ENCODE data around the gene NME5. TPM values are rescaled to one million over a fixed set of nuclear protein-coding genes. Genes with fewer than 3 reads are reported as not detected.
"Not testable (repeated sequence)": the region's sequence is repeated elsewhere in the genome, so short reads cannot be mapped to it uniquely, and the experiment has no call there.

The NME5 gene
- polyA plus RNA-seq, 3 donors: 1.2 to 3.0 (median 2.0) TPM

- 46 to 57% (median 51%) methylated on average over 4 of the region's 4 CpGs for WGBS, 3 donors
- no peak overlapping the region for H3K27ac ChIP-seq (ENCODE audit: low read depth, low read length)
Measured at GRCh38 chr5:138095100-138095907, 43.9 kb downstream of the NME5 start.

GRCh38 chr5:138093036-138093435 lies 46.2 kb downstream of the NME5 start:
- 42 to 58% (median 51%) methylated on average over 1 of the region's 1 CpG for WGBS, 3 donors
- no peak overlapping the region for H3K27ac ChIP-seq (ENCODE audit: low read depth, low read length)

- WGBS, 3 donors: 62 to 87% (median 86%) methylated on average over 1 of the region's 1 CpG
Measured at GRCh38 chr5:138092301-138092700, 46.9 kb downstream of the NME5 start.

GRCh38 chr5:138091685-138092084 lies 47.5 kb downstream of the NME5 start:
- WGBS, 3 donors: 84 to 87% (median 85%) methylated on average over 4 of the region's 4 CpGs
- no peak overlapping the region for H3K27ac ChIP-seq (ENCODE audit: low read depth, low read length)

More at GRCh38 chr5:138092301-138092700, 46.9 kb downstream of the NME5 start:
- no peak overlapping the region for H3K27ac ChIP-seq (ENCODE audit: low read depth, low read length)

GRCh38 chr5:138083702-138084101 lies 55.5 kb downstream of the NME5 start, which contains the start of gene WNT8A:
TSS of gene WNT8A (plus strand) at chr5:138084033. CDS start at chr5:138084128, 95 bp downstream.
- H3K27ac ChIP-seq (ENCODE audit: low read depth, low read length): no peak within 1 kb of the TSS
- WGBS, 3 donors: 84 to 93% (median 88%) methylated on average over 5 of the region's 5 CpGs

- no peak overlapping the region for H3K27ac ChIP-seq (ENCODE audit: low read depth, low read length)
- WGBS, 3 donors: 86 to 91% (median 89%) methylated on average over 4 of the region's 4 CpGs
Measured at GRCh38 chr5:138082033-138082432, 57.2 kb downstream of the NME5 start.

- 35 to 51% (median 50%) methylated on average over 1 of the region's 1 CpG for WGBS, 3 donors
- H3K27ac ChIP-seq (ENCODE audit: low read depth, low read length): no peak overlapping the region
Measured at GRCh38 chr5:138078006-138078643, 61.1 kb downstream of the NME5 start.

GRCh38 chr5:138077064-138077696 lies 62.0 kb downstream of the NME5 start:
- WGBS, 3 donors: 31 to 32% (median 32%) methylated on average over 5 of the region's 5 CpGs
- H3K27ac ChIP-seq (ENCODE audit: low read depth, low read length): no peak overlapping the region

- WGBS, 3 donors: 88 to 95% (median 88%) methylated on average over 16 to 31 of the region's 32 CpGs
- not testable (repeated sequence) for H3K27ac ChIP-seq (ENCODE audit: low read depth, low read length)
Measured at GRCh38 chr5:138070026-138070425, 69.2 kb downstream of the NME5 start.

- WGBS, 3 donors: 20 to 21% (median 20%) methylated on average over 6 of the region's 6 CpGs
- H3K27ac ChIP-seq (ENCODE audit: low read depth, low read length): no peak overlapping the region
Measured at GRCh38 chr5:138068742-138069600, 70.3 kb downstream of the NME5 start.

GRCh38 chr5:138067945-138068344 lies 71.3 kb downstream of the NME5 start:
- H3K27ac ChIP-seq (ENCODE audit: low read depth, low read length): no peak overlapping the region
- 87 to 92% (median 89%) methylated on average over 8 of the region's 8 CpGs for WGBS, 3 donors

Other genes starting within 250 kb of the NME5 start
- under 1 TPM in 1 of 3 donors, not detected in 2; 0.06 TPM for gene PKD2L2, start 250.0 kb downstream of the NME5 start, polyA plus RNA-seq
- gene FAM13B, start 106.3 kb downstream of the NME5 start, polyA plus RNA-seq: 10 to 100 TPM in 1 of 3 donors, 1 to 10 TPM in 2; 4.3 to 15.5 (median 9.7) TPM
- not detected for gene WNT8A, start 55.4 kb downstream of the NME5 start, polyA plus RNA-seq
- 10 to 100 TPM; 17.8 to 27.7 (median 21.8) TPM for gene BRD8, start 39.2 kb upstream of the NME5 start, polyA plus RNA-seq
- gene KIF20A, start 39.7 kb upstream of the NME5 start, polyA plus RNA-seq: under 1 TPM; 0.11 to 0.18 (median 0.16) TPM
- gene CDC23, start 73.9 kb upstream of the NME5 start, polyA plus RNA-seq: 10 to 100 TPM in 2 of 3 donors, 1 to 10 TPM in 1; 6.0 to 12.4 (median 12.3) TPM
- under 1 TPM; 0.28 to 0.90 (median 0.56) TPM for gene GFRA3, start 135.2 kb upstream of the NME5 start, polyA plus RNA-seq
- gene CDC25C, start 192.4 kb upstream of the NME5 start, polyA plus RNA-seq: 1 to 10 TPM in 1 of 3 donors, under 1 TPM in 2; 0.03 to 1.2 (median 0.07) TPM
- gene FAM53C, start 198.8 kb upstream of the NME5 start, polyA plus RNA-seq: 10 to 100 TPM; 12.4 to 25.9 (median 15.5) TPM
- 10 to 100 TPM; 14.2 to 26.7 (median 22.9) TPM for gene KDM3B, start 213.3 kb upstream of the NME5 start, polyA plus RNA-seq